GM10248 (cell line): ENCODE measurements around the gene MRAP2.

Source experiments
- CTCF ChIA-PET: fragments of 300-600 bp; sonication (Branson Sonifier 250); formaldehyde crosslinking; extraction: SDS; loops from one replicate; lab custom pipeline; 2021; ENCODE audit warnings: antibody characterized with exemption; lab: Yijun Ruan, JAX
- POLR2A ChIA-PET: fragments of 350-650 bp; sonication (Branson Sonifier 250); formaldehyde crosslinking; extraction: SDS; loops from one replicate; lab custom pipeline; 2020; ENCODE audit warnings: antibody characterized with exemption; lab: Yijun Ruan, JAX
- DNase-seq: peaks from one replicate; pipeline ENCODE4 v3.0.0; 2012; ENCODE audit errors: extremely low spot score
- CTCF ChIP-seq: IDR thresholded peaks from 2 replicates; pipeline ENCODE4 v1.5.1; 2012; ENCODE audit warnings: mild to moderate bottlenecking, low read depth; ENCODE audit errors: extremely low read depth, missing control alignments, control extremely low read depth

Gene MRAP2

GRCh38 chr6:84033523-84034451, at the start of gene MRAP2:
TSS of gene MRAP2 (plus strand) at chr6:84033772. CDS start at chr6:84055319, 21,547 bp downstream.
- ChIA-PET CTCF (interaction anchor here (1.2 kb wide), 1 partner anchor 18 kb away, joined by 3 read pairs; no protein-coding TSS in a partner anchor), POLR2A (no interaction called here)
- DNase-seq: peak; percentile 21
- TF ChIP-seq CTCF: no peak

GRCh38 chr6:83984411-83984810, 49.2 kb upstream of the MRAP2 start:
- POLR2A ChIA-PET: no interaction called here
- DNase-seq: no peak
- no peak for TF ChIP-seq CTCF
- CTCF ChIA-PET: no interaction called here

- TF ChIP-seq CTCF: no peak
- ChIA-PET CTCF (interaction anchor here (1.1 to 2.0 kb wide), 2 partner anchors 10 to 21 kb away, joined by 3 to 5 read pairs; no protein-coding TSS in a partner anchor), POLR2A (no interaction called here)
- DNase-seq: no peak
Observed at GRCh38 chr6:83985308-83985713, 48.3 kb upstream of the MRAP2 start.

GRCh38 chr6:83985715-83986114, 47.9 kb upstream of the MRAP2 start:
- CTCF ChIA-PET: interaction anchor here (1.1 to 2.0 kb wide), 3 partner anchors 11 to 20 kb away, joined by 3 to 6 read pairs (median 5); no protein-coding TSS in a partner anchor
- DNase-seq: no peak
- no peak for TF ChIP-seq CTCF
- POLR2A ChIA-PET: no interaction called here

GRCh38 chr6:83998021-83998584, 35.5 kb upstream of the MRAP2 start:
- no peak for DNase-seq
- TF ChIP-seq CTCF: no peak
- ChIA-PET CTCF (interaction anchor here (1.9 kb wide), 1 partner anchor 13 kb away, joined by 4 read pairs; no protein-coding TSS in a partner anchor), POLR2A (no interaction called here)

GRCh38 chr6:84001119-84001518, 32.5 kb upstream of the MRAP2 start:
- DNase-seq: no peak
- TF ChIP-seq CTCF: no peak
- ChIA-PET CTCF (interaction anchor here (1.0 kb wide), 1 partner anchor 226 kb away, joined by 3 read pairs; the partner anchor contains the start of gene CEP162), POLR2A (no interaction called here)
